OCI-LY7 (cell line): ENCODE measurements around the gene BMPR2. TPM values are rescaled to one million over a fixed set of nuclear protein-coding genes. Genes with fewer than 3 reads are reported as not detected.
A peak's percentile ranks its signal among the peaks of the same experiment; 100 is the strongest.

Experiments used
- Bru-seq: library from RNA; stranded (reverse); fragments of 400-500 nt; gene quantifications from one replicate; lab custom pipeline; 2021; lab: Mats Ljungman, UMichigan
- BruChase-seq, 2 experiments: library from RNA; stranded (reverse); fragments of 400-500 nt; gene quantifications; one replicate each; lab custom pipeline; 2021; lab: Mats Ljungman, UMichigan
- BruUV-seq: library from RNA; stranded (reverse); fragments of 400-500 nt; replicated peaks from 2 replicates; lab custom pipeline; 2021; lab: Mats Ljungman, UMichigan
- CTCF ChIA-PET: fragments of 300-600 bp; sonication (Branson Sonifier 250); formaldehyde crosslinking; loops from one replicate; lab custom pipeline; 2022; ENCODE audit warnings: antibody characterized with exemption; ENCODE audit not compliant: unreplicated experiment; lab: Charles Lee
- POLR2A ChIA-PET: fragments of 300-600 bp; sonication (Branson Sonifier 250); formaldehyde crosslinking; loops from one replicate; lab custom pipeline; 2022; ENCODE audit warnings: antibody characterized with exemption; lab: Charles Lee
- DNase-seq: peaks from one replicate; pipeline ENCODE4 v3.0.0-alpha.2; 2015; ENCODE audit warnings: low spot score
- H2AFZ ChIP-seq: fragments of 200-600 bp; sonication (generic), shearing (Covaris generic); 2 replicates; pipeline ENCODE4 v1.6.1; 2014; ENCODE audit warnings: mild to moderate bottlenecking, antibody characterized with exemption, low read length, moderate library complexity
- H3K27ac ChIP-seq: fragments of 200-600 bp; sonication (generic); 2 replicates; pipeline ENCODE4 v1.5.1; 2014; ENCODE audit warnings: mixed run types, low read depth, mild to moderate bottlenecking, moderate library complexity, low read length, inconsistent platforms; ENCODE audit not compliant: poor library complexity, severe bottlenecking
- H3K36me3 ChIP-seq: fragments of 200-600 bp; sonication (generic); 2 replicates; pipeline ENCODE4 v1.6.1; 2014; ENCODE audit warnings: mild to moderate bottlenecking, antibody characterized with exemption, low read length, moderate library complexity, mixed read lengths; ENCODE audit not compliant: insufficient read depth
- H3K4me1 ChIP-seq: fragments of 200-600 bp; sonication (generic); 2 replicates; pipeline ENCODE4 v1.5.1; 2014; ENCODE audit warnings: mild to moderate bottlenecking, low read length; ENCODE audit not compliant: insufficient read depth, poor library complexity, severe bottlenecking
- H3K4me2 ChIP-seq: fragments of 200-600 bp; sonication (generic); 2 replicates; pipeline ENCODE4 v1.6.1; 2014; ENCODE audit warnings: mild to moderate bottlenecking, low read length
- H3K4me3 ChIP-seq: fragments of 200-600 bp; sonication (generic); 2 replicates; pipeline ENCODE4 v1.5.1; 2014; ENCODE audit warnings: mild to moderate bottlenecking, low read depth, low read length; ENCODE audit not compliant: poor library complexity, severe bottlenecking
- H3K79me2 ChIP-seq: fragments of 200-600 bp; sonication (generic); 2 replicates; pipeline ENCODE4 v1.6.1; 2016; ENCODE audit warnings: low read depth, mild to moderate bottlenecking, low read length, moderate library complexity, mixed read lengths; ENCODE audit not compliant: insufficient read depth
- H3K9me2 ChIP-seq: fragments of 200-600 bp; sonication (generic); 2 replicates; pipeline ENCODE4 v1.6.1; 2016; ENCODE audit warnings: mild to moderate bottlenecking, low read length, mixed read lengths; ENCODE audit not compliant: insufficient read depth
- H3K9me3 ChIP-seq: fragments of 200-600 bp; sonication (generic); 2 replicates; pipeline ENCODE4 v1.6.1; 2014; ENCODE audit warnings: mild to moderate bottlenecking, mixed run types, low read length, mixed read lengths
- H4K20me1 ChIP-seq: fragments of 200-600 bp; sonication (generic); 2 replicates; pipeline ENCODE4 v1.6.1; 2014; ENCODE audit warnings: mild to moderate bottlenecking, antibody characterized with exemption, low read length, moderate library complexity, mixed read lengths; ENCODE audit not compliant: insufficient read depth
- EZH2phosphoT487 ChIP-seq: fragments of 200-600 bp; sonication (generic); IDR thresholded peaks from 2 replicates; pipeline ENCODE4 v1.6.1; 2018; ENCODE audit warnings: low read depth, borderline replicate concordance, mild to moderate bottlenecking, mixed run types, antibody characterized with exemption, low read length, moderate library complexity, mixed read lengths
- intact Hi-C: fragments of 100-400 bp; cut with micrococcal nuclease; formaldehyde crosslinking; loops from one replicate; pipeline ENCODE4 v1.10.0; 2022; ENCODE audit not compliant: unreplicated experiment
- long read RNA-seq: library from polyadenylated mRNA; stranded (forward); transcript quantifications from one replicate; pipeline ENCODE4 v2.0.0, GENCODE V29; 2022
- total RNA-seq, 2 experiments: library from RNA; depleted of rRNA in 1 of 2; stranded (reverse); fragments of >200 nt in 1 of 2; shearing (Covaris generic) in 1 of 2; gene quantifications; 2 replicates each; pipeline ENCODE4 v1.2.3, GENCODE V29; 2014 to 2022
- TF ChIP-seq, protein P1 (sequence below): fragments of 200-600 bp; sonication (generic); conservative IDR thresholded peaks from 2 replicates; pipeline ENCODE4 v1.5.1; 2014; ENCODE audit warnings: mild to moderate bottlenecking, antibody characterized with exemption, low read length, moderate library complexity, mixed read lengths

The BMPR2 gene
- total RNA-seq (2014; rRNA removed; shearing (Covaris generic)) (3.2 and 4.3 TPM in 2 replicates), total RNA-seq (2022) (14.7 TPM in 2 replicates), Bru-seq, nascent RNA (percentile 63 among the genes with signal in this experiment), BruChase-seq, experiment 1, labeled RNA remaining after a 6-hour chase (percentile 63 among the genes with signal in this experiment), BruChase-seq, experiment 2, labeled RNA remaining after a 2-hour chase (percentile 65 among the genes with signal in this experiment)
- long read RNA-seq, full-length matches to known transcripts, result 3 of 11 reads
- long read RNA-seq, partial matches to known transcripts, result 2 of 11 reads
- long read RNA-seq, other reads (novel, unspliced or antisense), result 6 of 11 reads

GRCh38 chr2:202375609-202376408 is at the start of gene BMPR2:
Gene BMPR2, plus strand, starts transcription at chr2:202376327. Its CDS starts 1,148 bp downstream, at chr2:202377475.
- H3K4me2 ChIP-seq, result peak within 1 kb of the TSS; percentile 95
- no peaks in the 10 kb centered on the region for H3K9me2 ChIP-seq
- peaks cover 36% of the 10 kb centered on the region; the same call in 1 of the 2 replicates for H3K79me2 ChIP-seq
- intact Hi-C loops, result loop anchor here (5.0 kb wide), 2 partner anchors 109 to 261 kb away; partner anchors contain the start of gene NOP58
- peak within 1 kb of the TSS; percentile 47 for H3K27ac ChIP-seq
- CTCF ChIA-PET, result interaction anchor here (0.6 kb wide), 2 partner anchors 300 to 1415 kb away, joined by 4 to 7 read pairs; no protein-coding TSS in a partner anchor
- H3K36me3 ChIP-seq, result no peaks in the 10 kb centered on the region
- H3K4me1 ChIP-seq, result peaks cover 24% of the 10 kb centered on the region
- peak within 1 kb of the TSS; percentile 91 for H3K4me3 ChIP-seq
- POLR2A ChIA-PET, result interaction anchor here (0.6 to 2.0 kb wide), 3 partner anchors 12 to 162 kb away, joined by 3 to 6 read pairs (median 3); no protein-coding TSS in a partner anchor
- TSS peak; percentile 93 for BruUV-seq
- no peak for TF ChIP-seq EZH2phosphoT487
- TF ChIP-seq, protein P1, sequence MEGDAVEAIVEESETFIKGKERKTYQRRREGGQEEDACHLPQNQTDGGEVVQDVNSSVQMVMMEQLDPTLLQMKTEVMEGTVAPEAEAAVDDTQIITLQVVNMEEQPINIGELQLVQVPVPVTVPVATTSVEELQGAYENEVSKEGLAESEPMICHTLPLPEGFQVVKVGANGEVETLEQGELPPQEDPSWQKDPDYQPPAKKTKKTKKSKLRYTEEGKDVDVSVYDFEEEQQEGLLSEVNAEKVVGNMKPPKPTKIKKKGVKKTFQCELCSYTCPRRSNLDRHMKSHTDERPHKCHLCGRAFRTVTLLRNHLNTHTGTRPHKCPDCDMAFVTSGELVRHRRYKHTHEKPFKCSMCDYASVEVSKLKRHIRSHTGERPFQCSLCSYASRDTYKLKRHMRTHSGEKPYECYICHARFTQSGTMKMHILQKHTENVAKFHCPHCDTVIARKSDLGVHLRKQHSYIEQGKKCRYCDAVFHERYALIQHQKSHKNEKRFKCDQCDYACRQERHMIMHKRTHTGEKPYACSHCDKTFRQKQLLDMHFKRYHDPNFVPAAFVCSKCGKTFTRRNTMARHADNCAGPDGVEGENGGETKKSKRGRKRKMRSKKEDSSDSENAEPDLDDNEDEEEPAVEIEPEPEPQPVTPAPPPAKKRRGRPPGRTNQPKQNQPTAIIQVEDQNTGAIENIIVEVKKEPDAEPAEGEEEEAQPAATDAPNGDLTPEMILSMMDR, result no peak
- peaks cover 4% of the 10 kb centered on the region; the same call in 1 of the 2 replicates for H4K20me1 ChIP-seq
- peak; percentile 84 for DNase-seq
- no peaks in the 10 kb centered on the region for H3K9me3 ChIP-seq
- H2AFZ ChIP-seq, result peak within 1 kb of the TSS; percentile 93

DNA sequence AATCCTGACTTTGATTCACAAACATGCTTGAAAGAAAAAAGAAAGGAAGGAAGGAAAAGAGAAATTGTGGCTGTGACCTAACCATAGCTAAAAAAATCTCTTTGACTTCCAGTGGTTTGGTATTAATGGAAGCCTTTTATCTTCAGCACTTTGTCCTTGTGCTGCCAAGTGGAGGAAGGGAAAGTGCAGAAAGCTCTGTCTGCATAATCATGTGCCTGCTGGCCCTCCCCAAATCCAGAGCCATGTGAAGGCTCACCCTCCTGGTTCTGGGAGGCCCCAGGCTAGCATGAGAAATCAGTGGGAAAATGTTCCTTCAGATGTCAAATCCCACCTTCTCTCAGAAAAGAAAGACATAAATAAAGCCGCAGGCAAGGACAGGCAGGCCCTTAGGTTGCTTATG is 48.3 kb upstream of the BMPR2 start:
- Histone ChIP-seq H3K27ac (no peak overlapping the region), H3K36me3 (no peaks in the 10 kb centered on the region), H2AFZ (no peak overlapping the region), H3K9me3 (no peaks in the 10 kb centered on the region), H3K9me2 (no peaks in the 10 kb centered on the region), H4K20me1 (no peaks in the 10 kb centered on the region), H3K4me2 (no peak overlapping the region), H3K79me2 (no peaks in the 10 kb centered on the region), H3K4me3 (no peak overlapping the region), H3K4me1 (no peaks in the 10 kb centered on the region)
- no peak for DNase-seq
- TF ChIP-seq EZH2phosphoT487, result no peak
- TF ChIP-seq, protein P1, result no peak
- POLR2A ChIA-PET, result interaction anchor here (1.0 kb wide), 1 partner anchor 12 kb away, joined by 3 read pairs; no protein-coding TSS in a partner anchor
- CTCF ChIA-PET, result no interaction called here
- BruUV-seq, result no TSS peak
- intact Hi-C loops, result no loop called here
